ENCODE data around the gene GPR62. TPM values are rescaled to one million over a fixed set of nuclear protein-coding genes. Genes with fewer than 3 reads are reported as not detected.

Gene GPR62
- 0.57 TPM for total RNA-seq

GRCh38 chr3:51955175-51955892 is at the start of gene GPR62:
Gene GPR62 (plus strand): TSS chr3:51955381. CDS start chr3:51955653, 272 bp downstream.
- no peak for DNase-seq (ENCODE audit: low spot score)

GRCh38 chr3:51908026-51908425 is 47.2 kb upstream of the GPR62 start:
- no peak for DNase-seq (ENCODE audit: low spot score)

- DNase-seq (ENCODE audit: low spot score): no peak
Observed at GRCh38 chr3:51916418-51916817, 38.8 kb upstream of the GPR62 start.

GRCh38 chr3:51921081-51921578 is 34.1 kb upstream of the GPR62 start:
- DNase-seq (ENCODE audit: low spot score): no peak

GRCh38 chr3:51927061-51927977 is 27.9 kb upstream of the GPR62 start:
- DNase-seq (ENCODE audit: low spot score): no peak

GRCh38 chr3:51928438-51928837 is 26.7 kb upstream of the GPR62 start:
- DNase-seq (ENCODE audit: low spot score): peak; percentile 36

- peak; percentile 18 for DNase-seq (ENCODE audit: low spot score)
Observed at GRCh38 chr3:51928981-51929380, 26.2 kb upstream of the GPR62 start.

GRCh38 chr3:51929420-51930003 is 25.7 kb upstream of the GPR62 start:
- DNase-seq (ENCODE audit: low spot score): no peak

GRCh38 chr3:51930439-51930838 is 24.7 kb upstream of the GPR62 start:
- DNase-seq (ENCODE audit: low spot score): peak; percentile 19

- DNase-seq (ENCODE audit: low spot score): peak; percentile 26
Observed at GRCh38 chr3:51931756-51932155, 23.4 kb upstream of the GPR62 start.

- peak; percentile 35 for DNase-seq (ENCODE audit: low spot score)
Observed at GRCh38 chr3:51932471-51933370, 22.5 kb upstream of the GPR62 start.

- peak; percentile 36 for DNase-seq (ENCODE audit: low spot score)
Observed at GRCh38 chr3:51933471-51934138, 21.6 kb upstream of the GPR62 start.

- DNase-seq (ENCODE audit: low spot score): peak; percentile 35
Observed at GRCh38 chr3:51934139-51934850, 20.9 kb upstream of the GPR62 start.

- peak; percentile 37 for DNase-seq (ENCODE audit: low spot score)
Observed at GRCh38 chr3:51934991-51935885, 19.9 kb upstream of the GPR62 start.

- peak; percentile 34 for DNase-seq (ENCODE audit: low spot score)
Observed at GRCh38 chr3:51935886-51936755, 19.1 kb upstream of the GPR62 start.

GRCh38 chr3:51937014-51937413 is 18.2 kb upstream of the GPR62 start:
- peak; percentile 31 for DNase-seq (ENCODE audit: low spot score)

GRCh38 chr3:51937611-51938450 is 17.4 kb upstream of the GPR62 start:
- peak; percentile 30 for DNase-seq (ENCODE audit: low spot score)
